Measurements from ENCODE around the gene LAMTOR4. TPM values are rescaled to one million over a fixed set of nuclear protein-coding genes. Genes with fewer than 3 reads are reported as not detected.

Gene LAMTOR4
- total and polyA plus RNA-seq, 10 of the 15 experiments (the other 5 are each of a cell fraction or from before 2014, with no cell fraction given), result 73.4 to 297 (median 196) TPM

GRCh38 chr7:100124301-100125230 lies 24.2 kb upstream of the LAMTOR4 start (continued):
- TF ChIP-seq CTCF (IDR thresholded peaks at IDR 0.05 in 2 of 3, conservative IDR thresholded peaks at IDR 0.05 in 1 of 3; ENCODE audit: control insufficient read depth in 2 of 3, extremely low read depth in 1 of 3, insufficient read depth in 1 of 3, low read depth in 3 of 3, low read length in 3 of 3), result no peak

- H3K4me2 ChIP-seq (ENCODE audit: control insufficient read depth, insufficient read depth), result peak overlapping the region; percentile 81
- CTCF ChIA-PET, result interaction anchor here (0.7 to 1.0 kb wide), 3 partner anchors 40 to 89 kb away, joined by 3 read pairs; no protein-coding TSS in a partner anchor
- peak overlapping the region; percentile 99 for H3K27ac ChIP-seq (ENCODE audit: control insufficient read depth, insufficient read depth)
- POLR2A ChIA-PET, result interaction anchor here (0.7 to 2.3 kb wide), 4 partner anchors 25 to 68 kb away, joined by 4 to 18 read pairs (median 6); partner anchors contain the start of genes AP4M1, COPS6 and MCM7
- in situ Hi-C loops (cut with MboI) (no loop called here), intact Hi-C loops (cut with micrococcal nuclease; ENCODE audit: unreplicated experiment) (loop anchor here (2.0 to 5.0 kb wide), 3 partner anchors 44 to 149 kb away; partner anchors contain the start of gene AZGP1)
- DNase-seq (ENCODE audit: low read depth, low spot score), result no peak
- SMC1A ChIA-PET (ENCODE audit: uncharacterized antibody, unreplicated experiment), result interaction anchor here (1.1 to 2.2 kb wide), 4 partner anchors 25 to 207 kb away, joined by 3 to 9 read pairs (median 4); partner anchors contain the start of genes AP4M1, MCM7 and TRIM4
- no peak for FAIRE-seq
- H3K27me3 ChIP-seq (replicated peaks in 1 of 2; ENCODE audit: control insufficient read depth in 2 of 2, insufficient read depth in 2 of 2, low read length in 1 of 2), result no peaks in the 10 kb centered on the region
- H3K4me1 ChIP-seq (ENCODE audit: control insufficient read depth, insufficient read depth, low read length), result peaks cover 17% of the 10 kb centered on the region
- 5% methylated on average over 28 of the region's 29 CpGs for WGBS (ENCODE audit: insufficient coverage, insufficient replicate concordance, low lambda C conversion rate, missing lambda C conversion rate)
- H3K9ac ChIP-seq (ENCODE audit: control insufficient read depth, insufficient read depth, low read length), result peak overlapping the region; percentile 87
- BruUV-seq (replicated peaks), result TSS peak; percentile 93
- RAD21 ChIA-PET (ENCODE audit: unreplicated experiment), result interaction anchor here (0.6 to 1.5 kb wide), 4 partner anchors 25 to 148 kb away, joined by 3 to 8 read pairs (median 4); partner anchors contain the start of genes AP4M1 and MCM7
- peak; percentile 7 for ATAC-seq
- peak overlapping the region; percentile 75 for H3K4me3 ChIP-seq
- H3K36me3 ChIP-seq (ENCODE audit: control insufficient read depth in 2 of 2, insufficient read depth in 2 of 2, low read length in 1 of 2), result no peaks in the 10 kb centered on the region; a peak in 1 of 4 replicates
- H3K9me3 ChIP-seq (replicated peaks; ENCODE audit: control insufficient read depth, insufficient read depth, low read length), result no peaks in the 10 kb centered on the region
- H3K79me2 ChIP-seq (ENCODE audit: control insufficient read depth, insufficient read depth, low read length), result peaks cover 13% of the 10 kb centered on the region
- H4K20me1 ChIP-seq (ENCODE audit: control insufficient read depth, insufficient read depth), result no peaks in the 10 kb centered on the region
- H2AFZ ChIP-seq (ENCODE audit: control insufficient read depth, low read depth, low read length), result peak overlapping the region; percentile 98
- TF ChIP-seq SUZ12 (IDR thresholded peaks at IDR 0.05; ENCODE audit: unreplicated experiment) (no peak), CHD2 (IDR thresholded peaks at IDR 0.05; ENCODE audit: borderline replicate concordance, low read depth, low read length) (0 out of 2 replicates have a peak, but pooled peaks have one; percentile 60), BCL11A (IDR thresholded peaks at IDR 0.05; ENCODE audit: low read depth, low read length) (no peak), RCOR1 (conservative IDR thresholded peaks at IDR 0.05; ENCODE audit: low read depth, low read length) (no peak), DPF2 (IDR thresholded peaks at IDR 0.05) (peak; percentile 16), RB1 (IDR thresholded peaks at IDR 0.05; ENCODE audit: borderline replicate concordance) (peak; percentile 53; the same call in 1 of the 2 replicates), PAX8 (IDR thresholded peaks at IDR 0.05) (peak; percentile 86; the same call in 1 of the 2 replicates), SREBF2 (IDR thresholded peaks at IDR 0.05; ENCODE audit: low read length) (no peak), ELK1 (IDR thresholded peaks at IDR 0.05; ENCODE audit: low read depth, low read length) (no peak), GATAD2B (conservative IDR thresholded peaks at IDR 0.05; ENCODE audit: low read depth) (0 out of 2 replicates have a peak, but pooled peaks have one; percentile 2), ZNF622 (IDR thresholded peaks at IDR 0.05) (no peak), BHLHE40 (IDR thresholded peaks at IDR 0.05; ENCODE audit: borderline replicate concordance in 1 of 2, low read depth in 2 of 2, low read length in 1 of 2) (no peak), MTA2 (IDR thresholded peaks at IDR 0.05; ENCODE audit: low read depth) (peak; percentile 26; the same call in 1 of the 2 replicates), ETV6 (conservative IDR thresholded peaks at IDR 0.05 in 1 of 2, IDR thresholded peaks at IDR 0.05 in 1 of 2; ENCODE audit: borderline replicate concordance in 1 of 2, low read depth in 1 of 2) (no peak), ESRRA (IDR thresholded peaks at IDR 0.05; ENCODE audit: low read length) (no peak), SMARCA5 (IDR thresholded peaks at IDR 0.05) (peak; percentile 77)
These were observed 22.3 kb upstream of the LAMTOR4 start for GRCh38 chr7:100126239-100126930.

Measured in GM12878 (cell line).